MCF 10A (cell line): ENCODE measurements around the gene RAD51B. TPM values are rescaled to one million over a fixed set of nuclear protein-coding genes. Genes with fewer than 3 reads are reported as not detected.

Experiments
- BruUV-seq: library from RNA; stranded (reverse); fragments of 400-500 nt; replicated peaks from 2 replicates; lab custom pipeline; 2021; lab: Mats Ljungman, UMichigan
- CTCF ChIA-PET: fragments of 300-600 bp; sonication (Branson Sonifier 250); formaldehyde crosslinking; extraction: SDS; loops from one replicate; lab custom pipeline; 2021; ENCODE audit warnings: antibody characterized with exemption, inconsistent platforms; lab: Yijun Ruan, JAX
- POLR2A ChIA-PET: fragments of 300-600, 350-650 bp; sonication (Branson Sonifier 250); formaldehyde crosslinking; extraction: SDS; loops from one replicate; lab custom pipeline; 2020; ENCODE audit warnings: antibody characterized with exemption, inconsistent platforms; lab: Yijun Ruan, JAX
- DNase-seq: peaks from one replicate; pipeline ENCODE4 v3.0.0-alpha.2; 2018; ENCODE audit not compliant: unreplicated experiment
- H3K27ac Mint-ChIP-seq: one replicate; pipeline ENCODE4 v1.8.0; 2022; ENCODE audit warnings: mild to moderate bottlenecking, low read depth, mixed read lengths; ENCODE audit not compliant: unreplicated experiment
- H3K27me3 Mint-ChIP-seq: one replicate; pipeline ENCODE4 v1.8.0; 2022; ENCODE audit warnings: mixed read lengths; ENCODE audit not compliant: insufficient read depth, unreplicated experiment
- H3K36me3 Mint-ChIP-seq: one replicate; pipeline ENCODE4 v1.8.0; 2022; ENCODE audit warnings: mild to moderate bottlenecking, moderate library complexity, mixed read lengths; ENCODE audit not compliant: insufficient read depth, unreplicated experiment
- H3K4me1 Mint-ChIP-seq: one replicate; pipeline ENCODE4 v1.8.0; 2022; ENCODE audit warnings: mixed read lengths; ENCODE audit not compliant: insufficient read depth, unreplicated experiment
- H3K4me3 Mint-ChIP-seq: one replicate; pipeline ENCODE4 v1.8.0; 2022; ENCODE audit warnings: mild to moderate bottlenecking, moderate library complexity, mixed read lengths; ENCODE audit not compliant: unreplicated experiment
- H3K9me3 Mint-ChIP-seq: one replicate; pipeline ENCODE4 v1.8.0; 2022; ENCODE audit warnings: mixed read lengths; ENCODE audit not compliant: unreplicated experiment
- CTCF ChIP-seq: fragments of 200-600 bp; IDR thresholded peaks from one replicate; pipeline ENCODE4 v1.8.0; 2022; ENCODE audit warnings: antibody characterized with exemption, mild to moderate bottlenecking; ENCODE audit not compliant: unreplicated experiment
- intact Hi-C: fragments of 100-400 bp; cut with micrococcal nuclease; formaldehyde crosslinking; loops from 2 replicates; pipeline ENCODE4 v1.14.1; 2022
- total RNA-seq: library from RNA; stranded (reverse); gene quantifications from 2 replicates; pipeline ENCODE4 v1.2.3, GENCODE V29; 2022

Gene RAD51B
- total RNA-seq, 1 experiment from 2014 or later, result 14.6 TPM

- no TSS peak for BruUV-seq
- Mint-ChIP-seq H3K27ac (peak overlapping the region; percentile 42), H3K27me3 (no peaks in the 10 kb centered on the region), H3K4me3 (no peak overlapping the region), H3K9me3 (no peaks in the 10 kb centered on the region), H3K36me3 (no peaks in the 10 kb centered on the region), H3K4me1 (no peaks in the 10 kb centered on the region)
- DNase-seq, result no peak
- TF ChIP-seq CTCF, result no peak
- POLR2A ChIA-PET, result interaction anchor here (1.5 kb wide), 1 partner anchor 10 kb away, joined by 3 read pairs; no protein-coding TSS in a partner anchor
- intact Hi-C loops, result no loop called here
- CTCF ChIA-PET, result interaction anchor here (0.8 to 1.3 kb wide), 3 partner anchors 293 to 1483 kb away, joined by 3 to 5 read pairs (median 3); no protein-coding TSS in a partner anchor
Measured at GRCh38 chr14:68238551-68238950, 419.0 kb downstream of the RAD51B start.

GRCh38 chr14:68238976-68239375, 419.4 kb downstream of the RAD51B start:
- H3K4me3 Mint-ChIP-seq, result no peak overlapping the region
- H3K36me3 Mint-ChIP-seq, result no peaks in the 10 kb centered on the region

GRCh38 chr14:68239988-68240771, 420.6 kb downstream of the RAD51B start:
- H3K4me1 Mint-ChIP-seq, result no peaks in the 10 kb centered on the region
- ChIA-PET CTCF (no interaction called here), POLR2A (interaction anchor here (1.1 kb wide), 1 partner anchor 555 kb away, joined by 3 read pairs; no protein-coding TSS in a partner anchor)
- no peak for TF ChIP-seq CTCF
- no TSS peak for BruUV-seq
- DNase-seq, result no peak
- H3K9me3 Mint-ChIP-seq, result no peaks in the 10 kb centered on the region
- no peak overlapping the region for H3K27ac Mint-ChIP-seq
- intact Hi-C loops, result no loop called here
- H3K27me3 Mint-ChIP-seq, result no peaks in the 10 kb centered on the region
- H3K36me3 Mint-ChIP-seq, result no peaks in the 10 kb centered on the region
- no peak overlapping the region for H3K4me3 Mint-ChIP-seq

More at GRCh38 chr14:68238976-68239375, 419.4 kb downstream of the RAD51B start:
- no peaks in the 10 kb centered on the region for H3K27me3 Mint-ChIP-seq
- CTCF ChIA-PET, result interaction anchor here (1.0 kb wide), 1 partner anchor 295 kb away, joined by 5 read pairs; no protein-coding TSS in a partner anchor
- intact Hi-C loops, result no loop called here
- BruUV-seq, result no TSS peak
- POLR2A ChIA-PET, result no interaction called here
- DNase-seq, result no peak
- H3K4me1 Mint-ChIP-seq, result no peaks in the 10 kb centered on the region
- no peaks in the 10 kb centered on the region for H3K9me3 Mint-ChIP-seq
- H3K27ac Mint-ChIP-seq, result no peak overlapping the region
- TF ChIP-seq CTCF, result no peak

GRCh38 chr14:68241862-68242487, 422.4 kb downstream of the RAD51B start:
- intact Hi-C loops, result no loop called here
- H3K27ac Mint-ChIP-seq, result no peak overlapping the region
- H3K4me3 Mint-ChIP-seq, result no peak overlapping the region
- no peaks in the 10 kb centered on the region for H3K9me3 Mint-ChIP-seq
- DNase-seq, result no peak
- peaks cover 12% of the 10 kb centered on the region for H3K4me1 Mint-ChIP-seq
- CTCF ChIA-PET, result interaction anchor here (0.9 to 1.9 kb wide), 6 partner anchors 276 to 583 kb away, joined by 3 to 9 read pairs (median 4); no protein-coding TSS in a partner anchor
- no TSS peak for BruUV-seq
- POLR2A ChIA-PET, result interaction anchor here (0.7 to 1.9 kb wide), 7 partner anchors 11 to 554 kb away, joined by 3 to 7 read pairs (median 3); partner anchors contain the start of gene ZFP36L1
- H3K36me3 Mint-ChIP-seq, result no peaks in the 10 kb centered on the region
- H3K27me3 Mint-ChIP-seq, result no peaks in the 10 kb centered on the region
- no peak for TF ChIP-seq CTCF
